Central memory CD8-positive, alpha-beta T cell (primary cell): ENCODE results near the gene CDH10.

Experiments
- ATAC-seq: fragments of 150-1000 bp; cut with Tn5 transposase; replicated peaks from 2 replicates; pipeline ENCODE4 v1.10.0; 2022; ENCODE audit warnings: mild to moderate bottlenecking, moderate FRiP score, moderate number of reproducible peaks; ENCODE audit not compliant: poor library complexity, severe bottlenecking; ENCODE audit errors: extremely low read depth
- DNase-seq, 2 donors: peaks; one replicate each; pipeline ENCODE4 v3.0.0; 2021; ENCODE audit warnings: low spot score in 2 of 2
- H3K27ac Mint-ChIP-seq: one replicate; pipeline ENCODE4 v1.8.0; 2022; ENCODE audit warnings: low read depth, mild to moderate bottlenecking, moderate library complexity, mixed read lengths
- H3K27me3 Mint-ChIP-seq: one replicate; pipeline ENCODE4 v1.8.0; 2022; ENCODE audit warnings: mixed read lengths
- H3K36me3 Mint-ChIP-seq: one replicate; pipeline ENCODE4 v1.8.0; 2022; ENCODE audit warnings: mild to moderate bottlenecking, moderate library complexity, mixed read lengths; ENCODE audit not compliant: insufficient read depth
- H3K4me1 Mint-ChIP-seq: one replicate; pipeline ENCODE4 v1.8.0; 2022; ENCODE audit warnings: mixed read lengths
- H3K4me3 Mint-ChIP-seq: one replicate; pipeline ENCODE4 v1.8.0; 2022; ENCODE audit warnings: mild to moderate bottlenecking, moderate library complexity, mixed read lengths
- H3K9me3 Mint-ChIP-seq: one replicate; pipeline ENCODE4 v1.8.0; 2022; ENCODE audit warnings: mixed read lengths

The CDH10 gene

GRCh38 chr5:24505258-24505657 lies 139.5 kb downstream of the CDH10 start:
- ATAC-seq (no peak), DNase-seq (no peak)
- H3K4me1 Mint-ChIP-seq, result no peaks in the 10 kb centered on the region
- no peak overlapping the region for H3K4me3 Mint-ChIP-seq
- H3K27ac Mint-ChIP-seq, result no peak overlapping the region
- H3K27me3 Mint-ChIP-seq, result no peaks in the 10 kb centered on the region
- H3K36me3 Mint-ChIP-seq, result no peaks in the 10 kb centered on the region
- no peaks in the 10 kb centered on the region for H3K9me3 Mint-ChIP-seq

- H3K4me3 Mint-ChIP-seq, result no peak overlapping the region
- ATAC-seq (no peak), DNase-seq (no peak)
- no peaks in the 10 kb centered on the region for H3K4me1 Mint-ChIP-seq
- no peaks in the 10 kb centered on the region for H3K27me3 Mint-ChIP-seq
- no peaks in the 10 kb centered on the region for H3K36me3 Mint-ChIP-seq
- H3K9me3 Mint-ChIP-seq, result peaks cover 7% of the 10 kb centered on the region
- H3K27ac Mint-ChIP-seq, result no peak overlapping the region
These were observed 147.1 kb downstream of the CDH10 start for GRCh38 chr5:24497591-24498157.

DNA sequence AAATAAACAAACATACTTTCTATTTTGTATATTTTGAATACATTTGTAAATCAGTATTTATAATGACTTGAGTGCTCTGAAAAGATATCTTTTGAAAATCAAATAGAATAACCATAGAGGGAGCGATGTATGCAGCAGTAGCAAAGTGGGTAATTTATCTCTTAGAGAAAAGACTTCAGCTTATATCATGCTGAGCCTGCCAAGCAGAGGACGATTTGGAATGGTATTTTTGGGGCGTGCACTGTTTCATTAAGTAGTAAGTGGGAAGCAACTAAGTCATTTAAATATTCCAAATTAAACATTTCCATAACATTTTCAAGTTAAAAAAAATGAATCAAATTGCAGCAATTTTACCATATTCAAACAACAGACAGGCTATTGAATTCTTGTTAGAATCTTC lies 147.6 kb downstream of the CDH10 start:
- ATAC-seq (no peak), DNase-seq (no peak)
- no peaks in the 10 kb centered on the region for H3K36me3 Mint-ChIP-seq
- no peak overlapping the region for H3K4me3 Mint-ChIP-seq
- no peaks in the 10 kb centered on the region for H3K27me3 Mint-ChIP-seq
- H3K4me1 Mint-ChIP-seq, result no peaks in the 10 kb centered on the region
- no peak overlapping the region for H3K27ac Mint-ChIP-seq
- H3K9me3 Mint-ChIP-seq, result peaks cover 7% of the 10 kb centered on the region

- Mint-ChIP-seq H3K36me3 (no peaks in the 10 kb centered on the region), H3K4me3 (no peak overlapping the region), H3K27me3 (no peaks in the 10 kb centered on the region), H3K4me1 (no peaks in the 10 kb centered on the region), H3K27ac (no peak overlapping the region), H3K9me3 (peaks cover 7% of the 10 kb centered on the region)
- ATAC-seq (no peak), DNase-seq (no peak)
These were observed 148.5 kb downstream of the CDH10 start for GRCh38 chr5:24496268-24496667.

DNA sequence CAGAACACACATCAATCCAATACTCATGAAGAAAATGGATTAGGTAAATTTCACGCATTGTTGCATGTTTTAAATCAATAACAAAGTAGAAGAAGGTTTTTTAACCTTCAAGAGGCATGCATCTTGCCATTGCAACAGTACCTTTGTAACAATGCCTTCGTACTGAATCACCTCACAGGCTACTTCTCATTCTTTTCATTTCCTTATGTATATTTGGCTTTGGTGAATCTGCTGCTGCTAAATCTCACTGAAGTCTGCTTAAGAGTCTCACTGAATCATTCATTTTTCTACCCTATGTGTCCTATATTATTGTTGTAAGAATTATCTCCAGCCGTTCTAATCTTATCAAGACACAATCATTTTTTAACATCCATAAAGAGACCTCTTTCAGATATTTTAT lies 152.5 kb downstream of the CDH10 start:
- DNase-seq, result no peak
- H3K27ac Mint-ChIP-seq, result no peak overlapping the region
- ATAC-seq, result no peak
- H3K4me3 Mint-ChIP-seq, result no peak overlapping the region
- no peaks in the 10 kb centered on the region for H3K4me1 Mint-ChIP-seq
- no peaks in the 10 kb centered on the region for H3K9me3 Mint-ChIP-seq
- H3K27me3 Mint-ChIP-seq, result no peaks in the 10 kb centered on the region
- H3K36me3 Mint-ChIP-seq, result no peaks in the 10 kb centered on the region

- no peak overlapping the region for H3K4me3 Mint-ChIP-seq
- no peak for DNase-seq
- ATAC-seq, result no peak
- no peaks in the 10 kb centered on the region for H3K27me3 Mint-ChIP-seq
- H3K9me3 Mint-ChIP-seq, result no peaks in the 10 kb centered on the region
- no peaks in the 10 kb centered on the region for H3K4me1 Mint-ChIP-seq
- no peak overlapping the region for H3K27ac Mint-ChIP-seq
- no peaks in the 10 kb centered on the region for H3K36me3 Mint-ChIP-seq
These were observed 153.3 kb downstream of the CDH10 start for GRCh38 chr5:24491490-24491889.

- Mint-ChIP-seq H3K4me3 (no peak overlapping the region), H3K4me1 (no peaks in the 10 kb centered on the region)
These were observed 157.2 kb downstream of the CDH10 start for GRCh38 chr5:24487368-24488229.

GRCh38 chr5:24480952-24481351 lies 163.8 kb downstream of the CDH10 start:
- ATAC-seq (no peak), DNase-seq (no peak)
- Mint-ChIP-seq H3K4me1 (no peaks in the 10 kb centered on the region), H3K27ac (no peak overlapping the region), H3K9me3 (no peaks in the 10 kb centered on the region), H3K4me3 (no peak overlapping the region), H3K36me3 (no peaks in the 10 kb centered on the region), H3K27me3 (no peaks in the 10 kb centered on the region)

More at GRCh38 chr5:24487368-24488229, 157.2 kb downstream of the CDH10 start:
- ATAC-seq (no peak), DNase-seq (no peak)
- no peak overlapping the region for H3K27ac Mint-ChIP-seq
- H3K9me3 Mint-ChIP-seq, result no peaks in the 10 kb centered on the region
- H3K36me3 Mint-ChIP-seq, result no peaks in the 10 kb centered on the region
- H3K27me3 Mint-ChIP-seq, result no peaks in the 10 kb centered on the region

- H3K27me3 Mint-ChIP-seq, result no peaks in the 10 kb centered on the region
- H3K27ac Mint-ChIP-seq, result no peak overlapping the region
- H3K36me3 Mint-ChIP-seq, result no peaks in the 10 kb centered on the region
- no peak overlapping the region for H3K4me3 Mint-ChIP-seq
- H3K4me1 Mint-ChIP-seq, result no peaks in the 10 kb centered on the region
- ATAC-seq, result no peak
- H3K9me3 Mint-ChIP-seq, result peaks cover 6% of the 10 kb centered on the region
- DNase-seq, result no peak
These were observed 166.8 kb downstream of the CDH10 start for GRCh38 chr5:24477958-24478357.

DNA sequence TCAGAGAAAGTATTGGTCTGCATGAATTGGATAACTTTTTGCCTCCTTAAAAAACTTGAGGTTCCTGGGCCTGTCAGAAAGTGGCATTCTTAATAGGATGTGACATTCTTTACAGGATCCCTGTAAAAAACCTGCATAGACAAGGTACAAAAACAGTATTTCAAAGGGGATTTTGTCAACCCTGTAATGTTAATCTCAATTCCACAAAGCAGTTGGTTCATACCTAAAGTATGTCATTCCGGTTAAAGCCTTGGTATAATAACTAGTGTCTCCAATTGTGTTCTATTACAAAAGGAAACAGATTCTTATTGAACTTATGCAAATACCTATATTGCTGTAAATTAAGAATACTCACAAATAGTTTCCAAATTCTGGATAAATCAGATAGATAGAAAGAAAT lies 169.7 kb downstream of the CDH10 start:
- no peak for DNase-seq
- Mint-ChIP-seq H3K9me3 (peaks cover 6% of the 10 kb centered on the region), H3K4me3 (no peak overlapping the region), H3K36me3 (peaks cover 2% of the 10 kb centered on the region), H3K4me1 (no peaks in the 10 kb centered on the region), H3K27ac (no peak overlapping the region), H3K27me3 (no peaks in the 10 kb centered on the region)
- no peak for ATAC-seq

DNA sequence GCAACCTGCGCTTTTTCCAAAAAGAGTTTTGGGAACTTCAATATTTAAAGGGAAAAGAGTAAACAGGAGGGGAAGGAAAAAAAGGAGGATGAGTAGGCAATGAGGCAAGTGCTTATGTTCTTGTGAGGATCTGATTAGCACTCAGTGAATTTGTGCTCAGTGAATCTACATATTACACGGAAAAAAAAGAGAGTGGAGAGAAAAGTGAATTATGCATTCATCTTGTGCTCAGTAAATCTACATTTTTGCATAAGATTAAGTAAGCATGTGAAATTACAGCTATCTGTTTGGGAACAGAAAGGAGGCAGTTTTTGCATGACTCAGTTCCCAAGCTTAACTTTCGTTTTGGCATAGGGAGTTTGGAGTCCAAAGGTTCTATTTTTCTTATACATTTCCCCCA lies 170.1 kb downstream of the CDH10 start:
- no peak for ATAC-seq
- no peaks in the 10 kb centered on the region for H3K27me3 Mint-ChIP-seq
- no peak for DNase-seq
- peaks cover 2% of the 10 kb centered on the region for H3K36me3 Mint-ChIP-seq
- H3K9me3 Mint-ChIP-seq, result peaks cover 6% of the 10 kb centered on the region
- no peak overlapping the region for H3K27ac Mint-ChIP-seq
- no peak overlapping the region for H3K4me3 Mint-ChIP-seq
- no peaks in the 10 kb centered on the region for H3K4me1 Mint-ChIP-seq

- Mint-ChIP-seq H3K9me3 (peaks cover 6% of the 10 kb centered on the region), H3K27ac (no peak overlapping the region), H3K4me1 (no peaks in the 10 kb centered on the region), H3K4me3 (no peak overlapping the region), H3K36me3 (peaks cover 2% of the 10 kb centered on the region), H3K27me3 (no peaks in the 10 kb centered on the region)
- ATAC-seq, result no peak
- no peak for DNase-seq
These were observed 172.3 kb downstream of the CDH10 start for GRCh38 chr5:24472518-24472917.

DNA sequence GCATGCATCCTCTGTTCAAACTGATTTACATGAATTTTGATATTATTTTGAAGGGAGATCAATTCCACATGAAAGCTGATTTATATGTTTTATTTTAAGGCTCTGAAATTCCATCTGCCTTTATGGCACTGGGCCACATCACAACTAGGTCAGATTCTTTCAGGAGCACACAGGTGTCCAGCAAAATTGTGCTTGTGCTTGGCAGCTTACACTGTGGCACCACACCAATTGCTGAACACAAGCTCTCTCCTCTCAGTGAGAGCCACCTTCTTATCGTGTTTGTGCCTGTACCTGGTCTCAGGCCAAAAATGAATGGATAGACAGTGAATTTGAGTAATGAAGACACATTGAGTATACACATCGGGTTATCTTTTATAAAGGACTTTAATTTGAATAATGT lies 200.4 kb downstream of the CDH10 start:
- Mint-ChIP-seq H3K27ac (no peak overlapping the region), H3K9me3 (peaks cover 23% of the 10 kb centered on the region), H3K4me1 (no peaks in the 10 kb centered on the region)

More for the DNA sequence above, 200.4 kb downstream of the CDH10 start:
- H3K4me3 Mint-ChIP-seq, result no peak overlapping the region
- no peaks in the 10 kb centered on the region for H3K36me3 Mint-ChIP-seq
- DNase-seq (no peak), ATAC-seq (no peak)
- no peaks in the 10 kb centered on the region for H3K27me3 Mint-ChIP-seq
